GM23248 (cell line): ENCODE measurements around the gene TOR3A.

Experiments used
- EZH2 ChIP-seq: fragments of 200-600 bp; sonication (generic); IDR thresholded peaks from 2 replicates; pipeline ENCODE4 v1.6.1; 2018; ENCODE audit warnings: antibody characterized with exemption, mild to moderate bottlenecking; ENCODE audit not compliant: insufficient read depth, poor library complexity, severe bottlenecking
- EZH2phosphoT487 ChIP-seq: fragments of 200-600 bp; sonication (generic); IDR thresholded peaks from 2 replicates; pipeline ENCODE4 v1.6.1; 2018; ENCODE audit warnings: antibody characterized with exemption, moderate library complexity, mild to moderate bottlenecking, low read depth; ENCODE audit not compliant: insufficient read depth

DNA sequence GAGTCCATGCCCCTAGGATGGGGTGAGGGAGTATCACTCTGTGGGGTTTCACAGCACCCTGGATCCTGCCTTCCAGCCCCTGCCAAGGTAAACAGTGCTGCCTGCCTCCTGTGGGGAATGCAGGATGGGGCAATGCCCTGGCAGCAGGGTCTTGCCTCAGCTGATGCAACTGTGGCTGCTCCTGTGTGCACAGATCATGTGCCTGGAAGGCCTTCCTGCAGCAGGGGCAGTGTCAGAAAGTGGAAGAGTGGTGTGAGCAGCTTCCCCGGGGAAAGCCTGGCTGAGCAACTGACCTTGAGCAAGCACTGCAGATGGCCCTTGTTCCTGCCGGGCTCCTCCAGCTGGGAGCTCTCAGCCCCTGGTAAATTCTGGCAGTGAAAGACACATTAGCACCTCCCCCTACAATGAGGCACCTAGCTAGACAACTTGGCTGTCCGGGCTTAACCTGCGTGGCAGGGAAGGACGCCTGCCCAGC, 9.9 kb downstream of the TOR3A start:
- TF ChIP-seq EZH2, result no peak
- no peak for TF ChIP-seq EZH2phosphoT487
